ENCODE measurements around the gene LILRB4.
"Not testable (repeated sequence)": the region's sequence is repeated elsewhere in the genome, so short reads cannot be mapped to it uniquely, and the experiment has no call there.

Gene LILRB4

DNA sequence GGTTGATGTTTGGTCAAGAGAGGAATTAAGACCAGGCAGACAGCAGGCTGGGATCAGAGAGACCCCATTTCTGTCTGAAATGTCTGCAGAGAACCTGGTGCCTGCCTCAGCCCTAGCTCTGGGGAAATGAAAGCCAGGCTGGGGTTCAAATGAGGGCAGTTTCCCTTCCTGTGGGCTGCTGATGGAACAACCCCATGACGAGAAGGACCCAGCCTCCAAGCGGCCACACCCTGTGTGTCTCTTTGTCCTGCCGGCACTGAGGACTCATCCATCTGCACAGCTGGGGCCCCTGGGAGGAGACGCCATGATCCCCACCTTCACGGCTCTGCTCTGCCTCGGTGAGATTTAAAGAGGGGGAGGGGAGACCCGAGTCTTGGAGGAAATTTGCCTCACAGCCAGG lies at the start of gene LILRB4:
Gene LILRB4 (plus strand): TSS at position 256 of the 400 bp plus-strand sequence. CDS start 49 bp downstream, at position 305.
- TF ChIP-seq GATA2 (IDR thresholded peaks at IDR 0.05; ENCODE audit: low read depth, low read length) (no peak), GATA3 (IDR thresholded peaks at IDR 0.05; ENCODE audit: low read depth, low read length) (no peak)

GRCh38 chr19:54614726-54615125 lies 48.1 kb upstream of the LILRB4 start:
- TF ChIP-seq GATA3 (IDR thresholded peaks at IDR 0.05; ENCODE audit: low read depth, low read length) (no peak), GATA2 (IDR thresholded peaks at IDR 0.05; ENCODE audit: low read depth, low read length) (no peak)

- TF ChIP-seq GATA3 (IDR thresholded peaks at IDR 0.05; ENCODE audit: low read depth, low read length) (no peak), GATA2 (IDR thresholded peaks at IDR 0.05; ENCODE audit: low read depth, low read length) (no peak)
These were observed 46.7 kb upstream of the LILRB4 start for GRCh38 chr19:54616057-54616456.

- TF ChIP-seq GATA3 (IDR thresholded peaks at IDR 0.05; ENCODE audit: low read depth, low read length) (no peak), GATA2 (IDR thresholded peaks at IDR 0.05; ENCODE audit: low read depth, low read length) (no peak)
These were observed 45.8 kb upstream of the LILRB4 start for GRCh38 chr19:54616821-54617560.

GRCh38 chr19:54620464-54620863 lies 42.3 kb upstream of the LILRB4 start:
- TF ChIP-seq GATA2 (IDR thresholded peaks at IDR 0.05; ENCODE audit: low read depth, low read length): no peak

DNA sequence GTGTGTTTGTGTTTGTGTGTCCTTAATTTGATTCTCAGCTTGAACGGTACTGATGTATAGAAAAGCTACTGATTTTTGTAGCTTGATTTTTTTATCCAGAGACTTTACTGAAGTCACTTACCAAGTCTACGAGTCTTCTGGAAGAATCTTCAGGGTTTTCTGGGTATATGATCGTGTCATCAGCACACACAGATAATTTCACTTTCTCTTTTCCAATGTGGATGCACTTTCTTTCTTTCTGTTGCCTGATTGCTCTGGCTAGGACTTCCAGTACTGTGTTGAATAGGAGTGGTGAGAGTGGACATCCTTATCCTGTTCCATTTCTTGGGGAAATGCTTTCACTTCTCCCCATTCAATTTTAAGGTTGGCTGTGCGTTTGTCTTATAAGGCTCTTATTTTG lies 40.4 kb upstream of the LILRB4 start:
- TF ChIP-seq GATA3 (IDR thresholded peaks at IDR 0.05; ENCODE audit: low read depth, low read length): no peak
- no peak for TF ChIP-seq GATA2 (IDR thresholded peaks at IDR 0.05; ENCODE audit: low read depth, low read length)

- TF ChIP-seq GATA3 (IDR thresholded peaks at IDR 0.05; ENCODE audit: low read depth, low read length): no peak
- TF ChIP-seq GATA2 (IDR thresholded peaks at IDR 0.05; ENCODE audit: low read depth, low read length): no peak
These were observed 36.0 kb upstream of the LILRB4 start for GRCh38 chr19:54626757-54627156.

GRCh38 chr19:54630262-54630661 lies 32.5 kb upstream of the LILRB4 start, which contains the start of gene LILRB1:
TSS of gene LILRB1 (plus strand) at chr19:54630484. CDS start at chr19:54631074, 590 bp downstream.
- not testable (repeated sequence) for TF ChIP-seq GATA2, GATA3 (IDR thresholded peaks at IDR 0.05; ENCODE audit: low read depth, low read length)

DNA sequence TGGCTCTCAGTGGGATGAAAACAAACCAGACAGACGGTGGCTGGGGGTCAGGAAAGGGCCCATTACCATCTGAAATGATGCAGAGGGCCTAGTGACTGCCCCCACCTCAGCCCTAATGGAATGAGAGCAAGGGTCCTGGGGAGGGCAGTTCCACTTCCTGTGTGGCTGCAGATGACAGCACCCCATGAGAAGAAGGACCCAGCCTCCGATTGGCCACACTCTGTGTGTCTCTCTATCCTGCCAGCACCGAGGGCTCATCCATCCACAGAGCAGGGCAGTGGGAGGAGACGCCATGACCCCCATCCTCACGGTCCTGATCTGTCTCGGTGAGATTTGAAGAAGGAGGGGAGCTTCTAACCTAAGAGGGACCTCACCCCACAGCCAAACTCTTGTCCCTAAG lies 32.0 kb upstream of the LILRB4 start:
- TF ChIP-seq GATA2 (IDR thresholded peaks at IDR 0.05; ENCODE audit: low read depth, low read length) (no peak), GATA3 (IDR thresholded peaks at IDR 0.05; ENCODE audit: low read depth, low read length) (no peak)

- TF ChIP-seq GATA3 (IDR thresholded peaks at IDR 0.05; ENCODE audit: low read depth, low read length) (no peak), GATA2 (IDR thresholded peaks at IDR 0.05; ENCODE audit: low read depth, low read length) (no peak)
These were observed 29.4 kb upstream of the LILRB4 start for GRCh38 chr19:54633401-54633800.

DNA sequence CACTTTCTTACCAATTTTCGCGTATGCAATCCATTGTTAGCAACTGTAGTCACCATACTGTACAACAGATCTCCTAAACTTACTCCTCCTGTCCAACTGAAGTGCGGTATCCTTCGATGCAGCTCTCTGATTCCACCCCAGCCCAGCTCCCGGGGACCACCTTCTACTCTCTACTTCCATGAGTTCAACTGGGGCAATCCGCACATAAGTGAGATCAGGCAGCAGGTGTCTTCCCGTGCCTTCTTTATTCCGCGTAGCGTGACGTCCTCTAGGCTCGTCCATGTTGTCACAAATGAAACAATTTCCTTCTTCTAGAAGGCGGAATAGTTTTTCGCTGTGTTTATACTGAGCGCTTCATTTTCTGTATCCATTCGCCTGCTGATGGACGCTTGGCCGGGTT lies 24.1 kb upstream of the LILRB4 start:
- no peak for TF ChIP-seq GATA3 (IDR thresholded peaks at IDR 0.05; ENCODE audit: low read depth, low read length)
- no peak for TF ChIP-seq GATA2 (IDR thresholded peaks at IDR 0.05; ENCODE audit: low read depth, low read length)

- TF ChIP-seq GATA2 (IDR thresholded peaks at IDR 0.05; ENCODE audit: low read depth, low read length): no peak
- no peak for TF ChIP-seq GATA3 (IDR thresholded peaks at IDR 0.05; ENCODE audit: low read depth, low read length)
These were observed 18.7 kb upstream of the LILRB4 start for GRCh38 chr19:54644056-54644455.

DNA sequence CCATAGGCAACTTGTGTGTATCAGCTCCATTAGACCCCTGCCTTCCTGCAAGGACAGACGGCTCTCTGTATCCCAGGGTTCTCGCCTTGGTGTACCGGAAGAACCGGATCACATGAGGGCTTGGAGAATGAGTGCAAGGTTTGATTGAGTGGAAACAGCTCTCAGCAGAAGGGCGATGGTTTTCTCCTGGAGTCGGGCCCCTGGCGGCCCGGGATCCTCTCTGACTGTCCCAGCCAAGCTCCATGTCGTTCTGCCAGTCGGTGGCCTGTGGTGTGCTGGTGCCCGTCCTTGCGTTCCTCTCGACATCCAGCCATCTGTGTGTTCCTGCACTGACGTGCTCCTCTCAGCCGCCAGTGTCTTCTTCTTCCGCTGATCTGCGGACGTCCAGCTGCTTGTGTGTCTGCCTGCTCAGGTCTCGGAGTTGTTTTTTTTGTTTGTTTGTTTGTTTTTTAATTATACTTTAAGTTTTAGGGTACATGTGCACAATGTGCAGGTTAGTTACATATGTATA lies 16.4 kb upstream of the LILRB4 start:
- TF ChIP-seq GATA2 (IDR thresholded peaks at IDR 0.05; ENCODE audit: low read depth, low read length) (no peak), GATA3 (IDR thresholded peaks at IDR 0.05; ENCODE audit: low read depth, low read length) (no peak)

DNA sequence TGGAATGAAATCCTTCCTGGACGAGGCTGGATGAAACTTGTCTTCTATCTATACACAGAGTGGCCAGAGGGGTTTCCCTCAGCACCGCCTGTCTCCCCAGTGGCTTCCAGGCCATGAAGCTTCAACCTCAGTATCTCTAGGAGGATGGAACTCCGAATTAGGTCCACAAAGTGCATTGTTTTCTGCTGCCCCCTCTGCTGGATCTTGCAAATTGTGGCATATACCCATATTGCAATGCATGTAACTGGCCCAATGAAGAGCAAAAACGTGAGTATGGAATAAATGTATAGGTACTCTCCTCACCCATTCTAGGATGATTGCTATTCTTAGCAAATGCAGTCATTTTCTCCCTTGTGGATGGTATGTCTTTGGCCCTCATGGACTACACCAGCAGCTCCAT lies 14.7 kb upstream of the LILRB4 start:
- TF ChIP-seq GATA3 (IDR thresholded peaks at IDR 0.05; ENCODE audit: low read depth, low read length): no peak
- no peak for TF ChIP-seq GATA2 (IDR thresholded peaks at IDR 0.05; ENCODE audit: low read depth, low read length)

DNA sequence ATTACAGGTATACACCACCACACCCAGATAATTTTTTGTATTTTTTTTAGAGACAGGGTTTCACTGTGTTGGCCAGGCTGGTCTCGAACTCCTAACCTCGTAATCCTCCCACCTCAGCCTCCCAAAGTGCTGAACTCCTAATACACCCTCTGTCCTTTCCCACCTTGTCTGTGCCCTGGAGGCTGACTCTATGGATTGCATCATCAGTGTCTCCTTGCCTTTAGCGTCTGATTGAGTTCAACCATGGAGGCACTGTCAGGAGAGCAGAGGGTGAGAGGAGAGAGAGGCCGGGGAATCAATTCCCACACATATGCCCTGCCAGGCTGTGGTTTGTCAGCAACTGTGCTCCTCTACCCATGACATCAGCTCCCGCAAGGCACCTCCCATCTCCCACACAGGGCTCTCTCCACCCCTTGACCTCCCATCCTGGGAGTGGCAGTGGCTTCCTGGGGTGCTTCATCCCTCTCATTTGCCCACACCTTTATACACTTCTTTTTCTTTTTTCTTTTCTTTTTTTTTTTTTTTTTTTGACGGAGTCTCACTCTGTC lies 12.6 kb upstream of the LILRB4 start:
- no peak for TF ChIP-seq GATA3 (IDR thresholded peaks at IDR 0.05; ENCODE audit: low read depth, low read length)
- no peak for TF ChIP-seq GATA2 (IDR thresholded peaks at IDR 0.05; ENCODE audit: low read depth, low read length)
